ENCODE measurements around the gene FARSA.
A peak's percentile ranks its signal among the peaks of the same experiment; 100 is the strongest.

The FARSA gene

DNA sequence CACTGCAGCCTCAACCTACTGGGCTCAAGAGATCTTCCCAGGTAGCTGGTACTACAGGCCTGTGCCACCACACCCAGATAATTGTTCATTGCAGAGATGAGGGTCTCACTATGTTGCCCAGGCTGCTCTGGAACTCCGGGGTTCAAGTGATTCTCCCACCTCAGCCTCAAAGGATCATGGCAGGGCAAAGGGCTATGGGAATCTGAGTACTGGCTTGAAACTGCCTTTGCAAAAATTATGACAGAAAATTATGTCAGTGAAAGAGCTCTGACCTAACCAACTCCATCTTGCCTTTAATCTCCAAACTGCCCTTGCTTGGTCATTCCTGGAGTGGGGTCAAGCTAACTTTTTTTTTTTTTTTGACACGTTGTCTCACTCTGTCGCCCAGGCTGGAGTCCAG lies 50.9 kb downstream of the FARSA start:
- H3K27ac ChIP-seq (ENCODE audit: low read depth, low read length): no peak overlapping the region
- H3K4me1 ChIP-seq (ENCODE audit: control insufficient read depth in 1 of 2, insufficient read depth in 2 of 2, low read length in 2 of 2): peaks cover 0 to 18% of the 10 kb centered on the region in 2 donors
- H3K36me3 ChIP-seq (ENCODE audit: control insufficient read depth in 1 of 2, insufficient read depth in 2 of 2, low read length in 2 of 2): peaks cover 3 to 7% of the 10 kb centered on the region in 2 donors
- no peak overlapping the region for H3K9ac ChIP-seq (ENCODE audit: low read depth in 1 of 2, low read length in 2 of 2)
- H3K4me3 ChIP-seq (ENCODE audit: low read depth in 1 of 2, low read length in 2 of 2): no peak overlapping the region
- H3K9me3 ChIP-seq (ENCODE audit: control insufficient read depth in 1 of 2, low read length in 2 of 2): peaks cover 8 to 13% of the 10 kb centered on the region in 2 donors
- no peaks in the 10 kb centered on the region for H3K27me3 ChIP-seq (ENCODE audit: control insufficient read depth in 1 of 2, insufficient read depth in 2 of 2, low read length in 2 of 2)

- peak within 1 kb of the TSS; percentile 73 for H3K27ac ChIP-seq (ENCODE audit: low read depth, low read length)
- H3K4me3 ChIP-seq (ENCODE audit: low read depth in 1 of 2, low read length in 2 of 2): peak within 1 kb of the TSS; percentile 85 to 94
- H3K4me1 ChIP-seq (ENCODE audit: control insufficient read depth in 1 of 2, insufficient read depth in 2 of 2, low read length in 2 of 2): peaks cover 0 to 18% of the 10 kb centered on the region in 2 donors
- H3K9ac ChIP-seq (ENCODE audit: low read depth in 1 of 2, low read length in 2 of 2): peak within 1 kb of the TSS; percentile 81 to 92
- peaks cover 3 to 7% of the 10 kb centered on the region in 2 donors for H3K36me3 ChIP-seq (ENCODE audit: control insufficient read depth in 1 of 2, insufficient read depth in 2 of 2, low read length in 2 of 2)
- peaks cover 8 to 13% of the 10 kb centered on the region in 2 donors for H3K9me3 ChIP-seq (ENCODE audit: control insufficient read depth in 1 of 2, low read length in 2 of 2)
- no peaks in the 10 kb centered on the region for H3K27me3 ChIP-seq (ENCODE audit: control insufficient read depth in 1 of 2, insufficient read depth in 2 of 2, low read length in 2 of 2)
Measured at GRCh38 chr19:12881172-12881808, 52.2 kb downstream of the FARSA start, which contains the start of gene DNASE2. Gene DNASE2 (minus strand): TSS chr19:12881449. CDS start chr19:12881375, 74 bp downstream.

DNA sequence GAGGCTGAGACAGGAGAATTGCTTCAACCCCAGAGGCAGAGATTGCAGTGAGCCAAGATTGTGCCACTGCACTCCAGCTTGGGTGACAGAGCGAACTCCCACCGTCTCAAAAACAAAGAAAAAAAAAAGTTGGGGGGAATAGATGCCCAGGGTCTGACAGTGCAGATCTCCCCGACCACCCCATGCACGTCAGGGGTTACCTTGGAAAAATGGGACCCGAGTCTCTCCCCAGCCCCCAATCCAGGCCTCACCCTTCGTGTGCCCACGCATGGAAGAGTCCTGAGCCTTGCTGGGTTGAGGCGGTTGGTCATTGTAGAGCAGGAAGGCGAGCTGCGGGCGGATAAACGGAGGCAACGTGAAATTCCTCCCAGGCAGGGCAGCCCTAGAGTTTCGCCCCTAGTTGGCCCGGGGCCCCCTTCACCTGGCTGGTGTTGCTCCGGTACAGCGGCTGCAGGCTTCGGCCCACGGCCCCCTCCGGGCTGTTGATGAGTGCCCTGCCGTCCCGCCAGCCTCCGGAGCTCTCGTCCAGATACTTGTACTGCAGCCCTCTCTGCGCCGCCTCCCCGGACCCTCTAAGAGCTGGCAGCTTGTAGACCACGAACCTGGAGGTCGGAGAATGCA lies 52.9 kb downstream of the FARSA start:
- Histone ChIP-seq H3K9me3 (ENCODE audit: control insufficient read depth in 1 of 2, low read length in 2 of 2) (peaks cover 8 to 13% of the 10 kb centered on the region in 2 donors), H3K9ac (ENCODE audit: low read depth in 1 of 2, low read length in 2 of 2) (peak overlapping the region; percentile 81 to 92), H3K36me3 (ENCODE audit: control insufficient read depth in 1 of 2, insufficient read depth in 2 of 2, low read length in 2 of 2) (peaks cover 3 to 11% of the 10 kb centered on the region in 2 donors), H3K27ac (ENCODE audit: low read depth, low read length) (peak overlapping the region; percentile 73), H3K4me3 (ENCODE audit: low read depth in 1 of 2, low read length in 2 of 2) (peak overlapping the region; percentile 85 to 94), H3K27me3 (ENCODE audit: control insufficient read depth in 1 of 2, insufficient read depth in 2 of 2, low read length in 2 of 2) (no peaks in the 10 kb centered on the region), H3K4me1 (ENCODE audit: control insufficient read depth in 1 of 2, insufficient read depth in 2 of 2, low read length in 2 of 2) (peaks cover 0 to 16% of the 10 kb centered on the region in 2 donors)

DNA sequence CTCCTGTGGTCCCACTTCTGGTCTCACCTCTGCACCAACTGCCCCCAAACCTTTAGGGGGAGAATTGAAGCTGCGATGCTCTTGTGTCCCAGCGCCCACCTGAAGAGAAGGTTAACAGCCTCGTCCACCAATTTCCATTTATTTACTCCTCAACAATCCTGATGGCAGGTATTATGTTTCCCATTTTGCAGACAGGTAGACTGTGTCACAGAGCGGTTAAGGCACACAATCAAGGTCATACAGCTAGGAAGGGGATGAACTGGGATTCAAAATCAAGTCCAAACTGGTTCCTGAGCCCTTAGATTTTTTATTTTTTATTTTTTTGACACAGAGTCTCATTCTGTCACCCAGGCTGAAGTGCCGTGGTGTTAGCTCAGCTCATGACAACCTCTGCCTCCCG lies 58.4 kb downstream of the FARSA start:
- Histone ChIP-seq H3K36me3 (ENCODE audit: control insufficient read depth in 1 of 2, insufficient read depth in 2 of 2, low read length in 2 of 2) (peaks cover 3 to 18% of the 10 kb centered on the region in 2 donors), H3K27ac (ENCODE audit: low read depth, low read length) (no peak overlapping the region), H3K9ac (ENCODE audit: low read depth in 1 of 2, low read length in 2 of 2) (no peak overlapping the region), H3K9me3 (ENCODE audit: control insufficient read depth in 1 of 2, low read length in 2 of 2) (no peaks in the 10 kb centered on the region), H3K27me3 (ENCODE audit: control insufficient read depth in 1 of 2, insufficient read depth in 2 of 2, low read length in 2 of 2) (no peaks in the 10 kb centered on the region), H3K4me1 (ENCODE audit: control insufficient read depth in 1 of 2, insufficient read depth in 2 of 2, low read length in 2 of 2) (no peaks in the 10 kb centered on the region), H3K4me3 (ENCODE audit: low read depth in 1 of 2, low read length in 2 of 2) (no peak overlapping the region)

DNA sequence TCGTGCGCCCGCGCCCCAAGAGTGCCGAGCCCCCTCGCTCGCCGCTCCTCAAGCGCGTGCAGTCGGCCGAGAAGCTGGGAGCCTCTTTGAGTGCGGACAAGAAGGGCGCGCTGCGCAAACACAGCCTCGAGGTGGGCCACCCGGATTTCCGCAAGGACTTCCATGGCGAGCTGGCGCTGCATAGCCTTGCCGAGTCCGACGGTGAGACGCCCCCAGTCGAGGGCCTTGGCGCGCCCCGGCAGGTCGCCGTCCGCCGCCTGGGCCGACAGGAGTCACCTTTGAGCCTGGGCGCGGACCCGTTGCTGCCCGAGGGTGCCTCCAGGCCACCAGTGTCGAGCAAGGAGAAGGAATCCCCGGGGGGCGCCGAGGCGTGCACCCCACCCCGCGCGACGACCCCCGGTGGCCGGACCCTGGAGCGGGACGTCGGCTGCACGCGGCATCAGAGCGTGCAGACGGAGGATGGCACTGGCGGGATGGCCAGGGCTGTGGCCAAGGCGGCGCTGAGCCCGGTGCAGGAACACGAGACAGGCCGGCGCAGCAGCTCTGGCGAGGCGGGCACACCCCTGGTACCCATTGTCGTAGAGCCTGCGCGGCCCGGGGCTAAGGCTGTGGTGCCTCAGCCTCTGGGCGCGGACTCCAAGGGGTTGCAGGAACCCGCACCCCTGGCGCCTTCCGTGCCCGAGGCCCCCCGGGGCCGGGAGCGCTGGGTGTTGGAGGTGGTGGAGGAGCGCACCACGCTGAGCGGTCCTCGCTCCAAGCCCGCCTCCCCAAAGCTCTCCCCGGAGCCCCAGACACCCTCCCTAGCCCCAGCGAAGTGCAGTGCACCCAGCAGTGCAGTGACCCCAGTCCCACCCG lies 59.4 kb downstream of the FARSA start:
- H3K4me3 ChIP-seq (ENCODE audit: low read depth in 1 of 2, low read length in 2 of 2): peak overlapping the region in 1 of 2 donors; percentile 63
- H3K36me3 ChIP-seq (ENCODE audit: control insufficient read depth in 1 of 2, insufficient read depth in 2 of 2, low read length in 2 of 2): peaks cover 3 to 18% of the 10 kb centered on the region in 2 donors
- H3K9me3 ChIP-seq (ENCODE audit: control insufficient read depth in 1 of 2, low read length in 2 of 2): no peaks in the 10 kb centered on the region
- no peak overlapping the region for H3K9ac ChIP-seq (ENCODE audit: low read depth in 1 of 2, low read length in 2 of 2)
- H3K27me3 ChIP-seq (ENCODE audit: control insufficient read depth in 1 of 2, insufficient read depth in 2 of 2, low read length in 2 of 2): no peaks in the 10 kb centered on the region
- H3K4me1 ChIP-seq (ENCODE audit: control insufficient read depth in 1 of 2, insufficient read depth in 2 of 2, low read length in 2 of 2): no peaks in the 10 kb centered on the region
- H3K27ac ChIP-seq (ENCODE audit: low read depth, low read length): no peak overlapping the region

DNA sequence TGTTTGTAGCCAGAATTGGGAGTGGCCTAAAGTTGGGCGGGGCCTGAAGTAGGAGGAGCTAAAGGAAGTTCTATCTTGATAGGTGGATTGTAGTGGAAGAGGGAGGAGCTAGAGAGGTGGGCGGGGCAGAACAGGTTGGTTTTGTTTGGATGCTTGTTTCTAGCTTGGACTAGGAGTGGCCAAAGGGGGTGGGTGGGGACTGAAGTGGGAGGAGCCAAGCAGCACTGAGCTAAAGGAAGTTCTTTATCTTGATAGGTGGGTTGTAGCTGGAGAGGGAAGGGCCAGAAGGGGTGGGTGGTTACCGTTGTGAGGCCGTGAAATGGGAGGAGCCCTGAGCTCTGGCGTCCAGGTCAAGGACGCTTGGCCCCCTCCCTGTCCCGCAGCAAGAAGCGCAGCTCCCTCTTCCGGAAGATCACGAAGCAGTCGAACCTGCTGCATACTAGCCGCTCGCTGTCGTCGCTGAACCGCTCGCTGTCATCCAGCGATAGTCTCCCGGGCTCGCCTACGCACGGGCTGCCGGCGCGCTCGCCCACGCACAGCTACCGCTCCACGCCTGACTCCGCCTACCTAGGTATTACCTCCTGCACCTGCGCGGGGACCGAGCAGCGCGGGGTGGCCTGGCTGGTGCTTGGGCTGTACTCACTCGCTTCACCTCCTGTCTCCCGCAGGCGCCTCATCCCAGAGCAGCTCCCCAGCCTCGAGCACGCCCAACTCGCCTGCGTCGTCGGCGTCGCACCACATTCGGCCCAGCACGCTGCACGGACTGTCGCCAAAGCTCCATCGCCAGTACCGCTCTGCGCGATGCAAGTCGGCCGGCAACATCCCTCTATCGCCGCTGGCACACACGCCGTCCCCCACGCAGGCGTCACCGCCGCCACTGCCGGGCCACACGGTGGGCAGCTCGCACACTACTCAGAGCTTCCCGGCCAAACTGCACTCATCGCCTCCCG lies 60.3 kb downstream of the FARSA start:
- Histone ChIP-seq H3K27me3 (ENCODE audit: control insufficient read depth in 1 of 2, insufficient read depth in 2 of 2, low read length in 2 of 2) (no peaks in the 10 kb centered on the region), H3K9me3 (ENCODE audit: control insufficient read depth in 1 of 2, low read length in 2 of 2) (no peaks in the 10 kb centered on the region), H3K4me1 (ENCODE audit: control insufficient read depth in 1 of 2, insufficient read depth in 2 of 2, low read length in 2 of 2) (no peaks in the 10 kb centered on the region), H3K27ac (ENCODE audit: low read depth, low read length) (no peak overlapping the region), H3K36me3 (ENCODE audit: control insufficient read depth in 1 of 2, insufficient read depth in 2 of 2, low read length in 2 of 2) (peaks cover 2 to 17% of the 10 kb centered on the region in 2 donors), H3K9ac (ENCODE audit: low read depth in 1 of 2, low read length in 2 of 2) (no peak overlapping the region), H3K4me3 (ENCODE audit: low read depth in 1 of 2, low read length in 2 of 2) (peak overlapping the region; percentile 50 to 63)

Measured in duodenal mucosa (tissue), 2 donors.